Astrocyte of the cerebellum (primary cell): ENCODE measurements around the gene CFAP57.

Experiments used
- DNase-seq: peaks from one replicate; pipeline ENCODE4 v3.0.0-alpha.2; 2011; ENCODE audit warnings: low read depth
- H3K4me3 ChIP-seq: 2 replicates; pipeline ENCODE4 v1.5.1; 2011; ENCODE audit warnings: mild to moderate bottlenecking, low read depth, low read length, moderate library complexity
- CTCF ChIP-seq: IDR thresholded peaks from 2 replicates; pipeline ENCODE4 v1.5.1; 2012; ENCODE audit warnings: low read length, low read depth, moderate library complexity, mild to moderate bottlenecking; ENCODE audit errors: missing control alignments
- in situ Hi-C: cut with HindIII; loops from 2 replicates; pipeline ENCODE4 v1.10.0; 2017; ENCODE audit warnings: low sequenced_read_pairs

Gene CFAP57

GRCh38 chr1:43255438-43256210 lies 83.5 kb downstream of the CFAP57 start:
- in situ Hi-C loops: no loop called here
- no peak overlapping the region for H3K4me3 ChIP-seq
- no peak for DNase-seq
- TF ChIP-seq CTCF: no peak

GRCh38 chr1:43256675-43257570 lies 84.8 kb downstream of the CFAP57 start:
- no peak for DNase-seq
- H3K4me3 ChIP-seq: no peak overlapping the region
- in situ Hi-C loops: no loop called here
- no peak for TF ChIP-seq CTCF

- DNase-seq: no peak
- no peak overlapping the region for H3K4me3 ChIP-seq
- no peak for TF ChIP-seq CTCF
- in situ Hi-C loops: no loop called here
These were observed 86.2 kb downstream of the CFAP57 start for GRCh38 chr1:43258370-43258769.

GRCh38 chr1:43265431-43265830 lies 93.3 kb downstream of the CFAP57 start:
- TF ChIP-seq CTCF: no peak
- no peak for DNase-seq
- H3K4me3 ChIP-seq: no peak overlapping the region
- in situ Hi-C loops: no loop called here

- no peak for DNase-seq
- in situ Hi-C loops: no loop called here
- no peak overlapping the region for H3K4me3 ChIP-seq
- no peak for TF ChIP-seq CTCF
These were observed 94.8 kb downstream of the CFAP57 start for GRCh38 chr1:43266881-43267280.

GRCh38 chr1:43267291-43267805 lies 95.2 kb downstream of the CFAP57 start:
- peak; percentile 8 for DNase-seq
- in situ Hi-C loops: no loop called here
- TF ChIP-seq CTCF: no peak

More at GRCh38 chr1:43267291-43267805, 95.2 kb downstream of the CFAP57 start:
- H3K4me3 ChIP-seq: no peak overlapping the region
